ENCODE results near the gene SSUH2.

Gene SSUH2

GRCh38 chr3:8642001-8642400 lies 2.6 kb downstream of the SSUH2 start:
- H3K4me3 ChIP-seq (ENCODE audit: low read depth, low read length): no peak overlapping the region
- no peak for DNase-seq (ENCODE audit: low read depth)
- in situ Hi-C loops (cut with HindIII; ENCODE audit: low sequenced_read_pairs): no loop called here
- no peak for TF ChIP-seq CTCF (IDR thresholded peaks at IDR 0.05; ENCODE audit: low read depth, low read length, missing control alignments)

- TF ChIP-seq CTCF (IDR thresholded peaks at IDR 0.05; ENCODE audit: low read depth, low read length, missing control alignments): no peak
- no peak for DNase-seq (ENCODE audit: low read depth)
- H3K4me3 ChIP-seq (ENCODE audit: low read depth, low read length): no peak overlapping the region
- in situ Hi-C loops (cut with HindIII; ENCODE audit: low sequenced_read_pairs): no loop called here
Measured at GRCh38 chr3:8641472-8641871, 3.1 kb downstream of the SSUH2 start.

GRCh38 chr3:8640223-8640622 lies 4.4 kb downstream of the SSUH2 start:
- no peak for DNase-seq (ENCODE audit: low read depth)
- no peak for TF ChIP-seq CTCF (IDR thresholded peaks at IDR 0.05; ENCODE audit: low read depth, low read length, missing control alignments)

GRCh38 chr3:8639659-8640000 lies 5.0 kb downstream of the SSUH2 start:
- DNase-seq (ENCODE audit: low read depth): no peak
- in situ Hi-C loops (cut with HindIII; ENCODE audit: low sequenced_read_pairs): no loop called here
- TF ChIP-seq CTCF (IDR thresholded peaks at IDR 0.05; ENCODE audit: low read depth, low read length, missing control alignments): no peak
- H3K4me3 ChIP-seq (ENCODE audit: low read depth, low read length): no peak overlapping the region

More at GRCh38 chr3:8640223-8640622, 4.4 kb downstream of the SSUH2 start:
- in situ Hi-C loops (cut with HindIII; ENCODE audit: low sequenced_read_pairs): no loop called here
- H3K4me3 ChIP-seq (ENCODE audit: low read depth, low read length): no peak overlapping the region

- in situ Hi-C loops (cut with HindIII; ENCODE audit: low sequenced_read_pairs): no loop called here
- no peak for TF ChIP-seq CTCF (IDR thresholded peaks at IDR 0.05; ENCODE audit: low read depth, low read length, missing control alignments)
Measured at GRCh38 chr3:8638994-8639658, 5.5 kb downstream of the SSUH2 start.

GRCh38 chr3:8637348-8637747 lies 7.2 kb downstream of the SSUH2 start:
- in situ Hi-C loops (cut with HindIII; ENCODE audit: low sequenced_read_pairs): no loop called here
- TF ChIP-seq CTCF (IDR thresholded peaks at IDR 0.05; ENCODE audit: low read depth, low read length, missing control alignments): no peak
- H3K4me3 ChIP-seq (ENCODE audit: low read depth, low read length): no peak overlapping the region
- no peak for DNase-seq (ENCODE audit: low read depth)

More at GRCh38 chr3:8638994-8639658, 5.5 kb downstream of the SSUH2 start:
- DNase-seq (ENCODE audit: low read depth): no peak
- no peak overlapping the region for H3K4me3 ChIP-seq (ENCODE audit: low read depth, low read length)

Data from astrocyte of the cerebellum (primary cell).